KMS-11 (cell line): ENCODE measurements around the gene FOXP4.

ENCODE experiments used
- H2AFZ ChIP-seq: fragments of 200-600 bp; sonication (generic); 2 replicates; pipeline ENCODE4 v1.6.1; 2016; ENCODE audit warnings: antibody characterized with exemption, mixed run types, low read depth
- H3K27ac ChIP-seq: fragments of 200-600 bp; sonication (generic); 2 replicates; pipeline ENCODE4 v1.6.1; 2016; ENCODE audit warnings: mild to moderate bottlenecking, mixed run types
- H3K27me3 ChIP-seq: fragments of 200-600 bp; sonication (generic); 2 replicates; pipeline ENCODE4 v1.6.1; 2017; ENCODE audit warnings: mild to moderate bottlenecking, low read depth, mixed run types, moderate library complexity; ENCODE audit not compliant: insufficient read depth
- H3K36me3 ChIP-seq: fragments of 200-600 bp; sonication (generic); 2 replicates; pipeline ENCODE4 v1.6.1; 2017; ENCODE audit warnings: mild to moderate bottlenecking, mixed run types; ENCODE audit not compliant: insufficient read depth
- H3K4me1 ChIP-seq: fragments of 200-600 bp; sonication (generic); 2 replicates; pipeline ENCODE4 v1.6.1; 2016; ENCODE audit warnings: mild to moderate bottlenecking, low read depth, mixed run types; ENCODE audit not compliant: poor library complexity, severe bottlenecking
- H3K4me2 ChIP-seq: fragments of 200-600 bp; sonication (generic); 2 replicates; pipeline ENCODE4 v1.7.0; 2016; ENCODE audit warnings: mild to moderate bottlenecking, mixed run types
- H3K4me3 ChIP-seq: fragments of 200-600 bp; sonication (generic); IDR thresholded peaks from 2 replicates; pipeline ENCODE4 v1.6.1; 2017; ENCODE audit warnings: low read depth, low read length, mixed read lengths; ENCODE audit not compliant: insufficient read depth
- H3K79me2 ChIP-seq: fragments of 200-600 bp; sonication (generic); 2 replicates; pipeline ENCODE4 v1.6.1; 2016; ENCODE audit warnings: low read depth, mixed run types; ENCODE audit not compliant: insufficient read depth
- H3K9ac ChIP-seq: fragments of 200-600 bp; sonication (generic); 2 replicates; pipeline ENCODE4 v1.6.1; 2016; ENCODE audit warnings: mild to moderate bottlenecking, mixed run types
- H4K20me1 ChIP-seq: fragments of 200-600 bp; sonication (generic); 2 replicates; pipeline ENCODE4 v1.6.1; 2016; ENCODE audit warnings: mild to moderate bottlenecking, mixed run types; ENCODE audit not compliant: insufficient read depth
- CTCF ChIP-seq: fragments of 200-600 bp; sonication (generic); conservative IDR thresholded peaks from 2 replicates; pipeline ENCODE4 v1.6.1; 2017; ENCODE audit warnings: low read depth, mild to moderate bottlenecking, antibody characterized with exemption, low read length, moderate library complexity, mixed read lengths

The FOXP4 gene

DNA sequence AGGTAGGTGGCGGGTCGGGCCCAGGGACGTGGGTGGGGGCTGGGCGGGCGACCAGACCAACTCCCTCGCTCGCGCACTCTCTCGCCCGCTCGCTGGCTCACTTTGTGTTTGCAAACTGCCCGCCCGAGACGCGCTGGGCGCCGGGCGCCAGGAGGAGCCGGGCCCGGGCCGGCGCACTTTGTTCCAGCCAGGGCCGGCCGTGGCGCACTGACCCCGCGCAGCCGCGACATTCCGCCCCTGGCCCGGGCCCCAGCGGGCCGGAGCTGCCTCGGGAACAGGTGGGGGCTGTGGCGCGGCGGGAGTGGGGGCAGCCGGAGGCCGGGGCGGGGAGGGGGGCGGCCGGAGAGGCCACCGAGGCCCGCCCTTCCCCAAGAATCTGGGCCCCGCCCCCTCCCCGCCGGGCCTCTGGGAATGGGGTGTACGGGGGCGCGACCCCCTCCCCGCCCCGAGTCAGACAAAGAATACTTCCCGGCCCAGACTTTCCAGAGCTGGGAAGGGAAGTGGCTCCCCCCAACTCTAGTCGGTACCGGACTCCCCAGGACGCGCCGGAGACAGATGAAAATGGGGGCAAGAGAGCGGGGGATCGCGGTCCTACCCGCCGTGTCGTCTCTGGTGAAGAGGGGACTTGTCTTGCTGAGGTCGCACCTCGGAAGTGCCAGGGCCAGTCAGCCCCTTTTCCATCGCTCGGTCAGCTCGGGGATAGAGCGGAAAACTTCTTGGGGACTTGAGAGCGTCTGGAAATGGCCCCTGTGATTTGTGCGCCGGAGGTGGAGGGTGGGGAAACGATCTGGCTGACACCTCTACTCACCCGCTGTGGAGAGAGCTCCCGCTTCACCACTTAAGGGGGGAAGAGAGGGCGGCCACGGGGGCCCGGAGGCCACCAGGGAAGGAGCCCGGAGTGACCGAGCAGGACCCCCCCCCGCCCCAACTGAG, 951 bp downstream of the FOXP4 start:
- peaks cover 16% of the 10 kb centered on the region; the same call in 1 of the 2 replicates for H3K79me2 ChIP-seq
- no peaks in the 10 kb centered on the region for H4K20me1 ChIP-seq
- no peaks in the 10 kb centered on the region for H3K36me3 ChIP-seq
- H3K27me3 ChIP-seq = no peaks in the 10 kb centered on the region
- no peak overlapping the region for H3K27ac ChIP-seq
- no peak overlapping the region for H2AFZ ChIP-seq
- H3K9ac ChIP-seq = no peak overlapping the region; the same call in 1 of the 2 replicates
- no peak for TF ChIP-seq CTCF
- H3K4me1 ChIP-seq = peaks cover 8% of the 10 kb centered on the region
- no peak overlapping the region for H3K4me3 ChIP-seq
- peak overlapping the region; percentile 60 for H3K4me2 ChIP-seq

DNA sequence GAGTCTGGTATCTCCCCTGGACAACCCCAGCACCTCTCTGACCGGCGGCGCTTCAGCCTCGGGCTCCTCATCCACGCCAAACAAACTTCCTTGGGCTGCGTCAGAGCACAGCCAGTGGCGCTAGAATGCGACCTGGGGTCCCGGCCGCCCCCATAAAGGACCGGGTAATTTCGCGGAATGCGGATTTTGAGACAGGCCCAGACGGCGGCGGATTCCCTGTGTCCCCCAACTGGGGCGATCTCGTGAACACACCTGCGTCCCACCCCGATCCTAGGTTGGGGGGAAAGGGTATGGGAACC, 1.6 kb downstream of the FOXP4 start:
- no peak overlapping the region for H3K4me3 ChIP-seq
- H3K27ac ChIP-seq = no peak overlapping the region
- H3K9ac ChIP-seq = no peak overlapping the region
- no peaks in the 10 kb centered on the region for H3K36me3 ChIP-seq
- H2AFZ ChIP-seq = no peak overlapping the region
- peaks cover 8% of the 10 kb centered on the region for H3K4me1 ChIP-seq
- no peak for TF ChIP-seq CTCF
- H3K27me3 ChIP-seq = no peaks in the 10 kb centered on the region
- peaks cover 16% of the 10 kb centered on the region; the same call in 1 of the 2 replicates for H3K79me2 ChIP-seq
- H4K20me1 ChIP-seq = no peaks in the 10 kb centered on the region
- H3K4me2 ChIP-seq = peak overlapping the region; percentile 60

- Histone ChIP-seq H3K4me2 (peak overlapping the region; percentile 60), H3K9ac (no peak overlapping the region), H3K79me2 (peaks cover 16% of the 10 kb centered on the region; the same call in 1 of the 2 replicates), H2AFZ (no peak overlapping the region), H3K4me3 (no peak overlapping the region), H3K27me3 (no peaks in the 10 kb centered on the region), H3K36me3 (no peaks in the 10 kb centered on the region), H3K4me1 (peaks cover 8% of the 10 kb centered on the region), H4K20me1 (no peaks in the 10 kb centered on the region), H3K27ac (no peak overlapping the region)
- TF ChIP-seq CTCF = no peak
Observed at GRCh38 chr6:41548098-41548840, 2.1 kb downstream of the FOXP4 start.

DNA sequence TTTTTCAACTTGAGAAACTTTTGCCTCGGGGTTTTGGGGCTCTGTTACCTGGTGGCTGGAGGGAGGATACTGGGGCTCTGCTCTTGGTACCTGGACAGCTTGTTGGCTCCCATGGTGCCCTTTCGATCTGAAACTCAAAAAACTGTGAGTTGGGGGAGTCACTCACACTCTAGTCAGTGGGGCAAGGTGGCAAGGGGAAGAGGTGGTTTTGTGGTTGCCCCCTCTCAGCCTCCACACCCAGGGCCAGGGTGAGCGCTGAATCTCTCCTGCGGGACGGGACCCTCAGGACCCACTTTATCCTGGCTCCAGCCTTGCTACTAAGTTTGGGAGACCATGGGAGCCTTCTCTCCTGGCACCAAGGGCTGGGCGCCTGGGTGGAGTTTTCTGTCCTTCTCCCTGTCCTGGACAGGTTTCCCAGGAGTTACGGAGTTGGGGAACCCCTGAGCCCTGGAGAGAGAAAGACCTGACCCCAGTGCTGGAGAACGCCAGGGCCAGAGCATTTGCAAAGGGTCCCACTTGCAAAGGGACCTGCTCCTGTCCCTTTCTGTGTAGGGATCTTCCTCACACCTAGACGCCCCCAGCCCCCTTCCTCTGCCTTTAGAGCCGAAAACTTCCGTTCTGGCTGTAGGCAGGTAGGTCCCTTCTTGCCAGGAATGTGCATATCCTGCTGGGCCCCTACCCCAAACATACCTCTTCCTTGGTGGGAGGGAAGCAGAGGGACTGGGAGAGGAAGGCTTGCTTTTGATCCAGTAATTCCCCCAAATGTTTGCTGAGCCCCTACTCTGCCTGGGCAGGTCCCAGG, 2.9 kb downstream of the FOXP4 start:
- H3K79me2 ChIP-seq = peaks cover 16% of the 10 kb centered on the region; the same call in 1 of the 2 replicates
- H3K27me3 ChIP-seq = no peaks in the 10 kb centered on the region
- H3K9ac ChIP-seq = no peak overlapping the region
- no peak overlapping the region for H3K27ac ChIP-seq
- no peaks in the 10 kb centered on the region for H4K20me1 ChIP-seq
- H3K4me2 ChIP-seq = no peak overlapping the region
- H2AFZ ChIP-seq = no peak overlapping the region
- no peak overlapping the region for H3K4me3 ChIP-seq
- peaks cover 8% of the 10 kb centered on the region for H3K4me1 ChIP-seq
- no peaks in the 10 kb centered on the region for H3K36me3 ChIP-seq
- no peak for TF ChIP-seq CTCF
